NOMO-1 treated with DMSO at 0.1 percent for 48 hours (cell line): ENCODE data around the gene CCDC146.
"Not testable (repeated sequence)": the region's sequence is repeated elsewhere in the genome, so short reads cannot be mapped to it uniquely, and the experiment has no call there.

Experiments
- DNase-seq: peaks from one replicate; lab custom pipeline; 2025; ENCODE audit not compliant: unreplicated experiment; lab: John Stamatoyannopoulos, UW

The CCDC146 gene

DNA sequence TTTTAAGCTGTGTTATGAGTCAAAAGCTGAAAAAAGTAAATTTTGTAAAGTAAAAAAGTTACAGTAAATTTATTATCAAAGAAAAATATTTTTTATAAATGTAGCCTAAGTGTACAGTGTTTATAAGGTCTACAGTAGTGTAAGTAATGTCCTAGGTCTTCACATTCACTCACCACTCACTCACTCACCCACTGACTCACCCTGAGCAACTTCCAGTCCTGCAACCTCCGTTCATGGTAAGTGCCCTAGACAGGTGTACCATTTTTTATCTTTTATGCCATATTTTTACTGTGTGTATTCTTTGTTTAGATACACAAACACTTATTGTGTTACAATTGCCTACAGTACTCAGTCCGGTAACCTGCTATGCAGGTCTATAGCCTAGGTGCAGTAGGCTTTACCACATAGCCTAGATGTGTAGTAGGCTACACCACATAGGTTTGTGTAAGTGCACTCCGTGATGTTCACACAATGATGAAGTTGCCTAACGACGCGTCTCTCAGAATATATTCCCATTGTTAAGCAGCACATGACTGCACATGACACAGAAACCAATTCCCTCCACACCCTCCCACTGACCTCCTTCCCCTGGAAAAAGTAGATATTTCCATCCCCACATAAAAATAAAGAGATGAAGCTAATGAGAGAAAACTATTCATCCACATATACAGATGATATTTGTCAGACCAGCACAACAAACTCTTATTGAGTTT, 122.0 kb downstream of the CCDC146 start:
- DNase-seq = no peak

DNA sequence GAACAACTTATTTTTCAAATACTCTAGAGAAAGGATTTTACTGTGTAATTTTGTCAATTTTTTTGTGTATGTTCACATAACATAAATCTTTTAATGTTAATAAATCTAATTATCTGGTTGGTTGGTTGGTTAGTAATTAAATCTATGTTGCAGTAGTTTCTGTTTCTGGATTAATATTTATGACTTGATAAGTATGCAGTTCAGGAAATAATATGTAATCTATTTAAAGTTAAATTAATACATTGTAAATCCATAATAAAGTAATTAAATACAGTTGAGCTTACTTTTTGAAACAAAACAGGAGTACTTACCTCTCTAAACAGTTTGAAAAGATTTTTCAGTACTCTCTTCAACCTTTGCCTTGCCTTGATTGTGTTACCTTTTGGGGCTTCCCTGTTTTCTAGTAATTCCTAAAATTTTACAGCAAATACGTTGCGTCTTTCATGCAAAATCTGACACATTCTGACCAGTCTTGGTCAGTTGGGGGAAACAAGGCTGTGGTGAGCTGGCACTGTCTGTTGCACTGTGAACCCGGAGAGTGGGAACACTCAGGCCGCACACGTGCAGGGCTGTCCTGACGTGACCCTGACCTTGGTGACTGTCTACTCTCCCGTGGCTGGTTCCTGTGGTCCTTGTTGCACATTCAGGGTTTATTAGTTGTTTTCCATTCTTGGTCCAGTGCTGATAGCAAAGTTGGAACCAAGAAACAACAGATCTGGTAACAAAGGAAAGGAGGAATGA, 122.8 kb downstream of the CCDC146 start:
- DNase-seq = peak; percentile 37

DNA sequence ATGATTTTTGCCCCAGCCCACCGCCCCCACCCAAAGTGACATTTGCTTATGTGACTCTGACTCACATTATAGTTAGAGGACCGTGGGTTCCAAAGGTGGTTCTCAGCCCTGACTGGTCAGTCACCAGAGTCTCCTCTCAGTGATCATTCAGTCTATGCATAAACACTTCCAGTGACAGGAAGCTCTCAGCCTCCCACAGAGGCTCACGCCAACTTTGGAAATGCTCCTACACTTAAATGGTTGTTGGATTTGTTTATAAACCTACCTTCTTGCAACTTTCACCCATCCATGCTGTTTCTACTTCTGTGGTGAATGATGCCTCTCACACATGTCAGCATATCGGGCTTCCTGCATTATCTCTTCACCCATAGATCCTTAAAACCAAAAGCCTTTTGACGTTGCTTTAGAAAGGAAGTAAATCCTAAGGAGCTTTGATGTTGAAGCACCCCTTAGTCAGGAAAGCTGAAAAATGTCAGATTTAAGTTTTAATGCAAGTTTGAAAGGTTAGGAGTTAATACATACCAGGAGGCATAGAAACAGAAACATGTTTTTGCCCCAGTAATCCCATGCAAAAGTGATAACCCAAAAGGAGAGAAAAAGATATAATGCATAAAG, 123.7 kb downstream of the CCDC146 start:
- no peak for DNase-seq

GRCh38 chr7:77247206-77247850, 124.9 kb downstream of the CCDC146 start:
- peak; percentile 98 for DNase-seq

DNA sequence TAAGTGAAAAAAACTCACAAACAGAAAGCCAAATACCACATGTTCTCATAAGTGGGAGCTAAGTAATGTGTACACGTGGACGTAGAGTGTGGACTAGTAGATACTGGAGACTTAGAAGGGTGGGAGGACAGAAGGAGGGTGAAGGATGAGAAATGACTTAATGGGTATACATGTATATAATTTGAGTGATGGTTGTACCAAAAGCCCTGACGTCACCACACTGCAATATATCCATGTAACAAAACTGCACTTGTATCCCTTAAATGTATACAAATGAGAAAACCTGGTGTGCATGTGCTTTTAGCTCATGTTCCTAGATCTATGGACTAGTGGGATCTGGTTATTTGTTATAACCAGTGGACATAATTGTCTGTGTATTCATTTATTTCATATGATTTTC, 125.7 kb downstream of the CCDC146 start:
- DNase-seq = no peak

GRCh38 chr7:77252506-77252905, 130.1 kb downstream of the CCDC146 start:
- DNase-seq = peak; percentile 79

DNA sequence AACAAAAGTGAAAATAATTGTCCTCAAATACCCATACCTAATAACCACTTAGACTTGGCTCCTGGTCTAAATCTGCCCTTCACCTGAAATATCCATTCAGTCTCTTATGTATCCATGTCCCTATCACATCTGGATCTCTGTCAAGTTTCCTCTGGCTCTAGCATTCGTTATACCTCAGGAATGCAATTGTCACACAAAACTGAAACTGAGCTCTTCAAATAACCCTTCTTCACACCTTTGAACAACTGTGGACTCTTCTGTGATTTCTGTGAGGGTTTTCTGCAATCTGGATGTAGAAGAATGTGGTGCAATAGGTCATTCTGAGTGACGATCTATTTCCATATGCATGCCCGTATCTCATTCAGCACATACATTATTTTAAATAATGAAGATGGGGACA, 130.7 kb downstream of the CCDC146 start:
- DNase-seq = no peak

DNA sequence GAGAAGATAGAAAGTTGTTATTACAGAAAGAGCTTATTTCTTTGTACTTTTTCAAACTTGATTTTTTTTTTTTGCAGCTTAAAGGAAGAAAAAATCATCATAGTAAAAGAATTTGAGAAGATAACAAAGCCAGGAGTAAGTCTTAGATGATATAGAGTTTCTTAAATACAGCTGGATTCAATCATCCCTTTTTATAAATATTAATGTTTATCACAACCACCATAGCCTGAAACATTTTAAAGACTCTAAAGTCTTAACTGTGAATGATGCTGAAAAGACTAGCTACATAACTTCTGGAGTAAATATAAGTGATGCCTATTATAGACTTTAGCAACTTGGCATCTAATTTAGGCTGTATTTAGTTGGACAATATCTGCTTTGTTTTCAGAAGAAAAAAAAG, 132.0 kb downstream of the CCDC146 start:
- DNase-seq = no peak

DNA sequence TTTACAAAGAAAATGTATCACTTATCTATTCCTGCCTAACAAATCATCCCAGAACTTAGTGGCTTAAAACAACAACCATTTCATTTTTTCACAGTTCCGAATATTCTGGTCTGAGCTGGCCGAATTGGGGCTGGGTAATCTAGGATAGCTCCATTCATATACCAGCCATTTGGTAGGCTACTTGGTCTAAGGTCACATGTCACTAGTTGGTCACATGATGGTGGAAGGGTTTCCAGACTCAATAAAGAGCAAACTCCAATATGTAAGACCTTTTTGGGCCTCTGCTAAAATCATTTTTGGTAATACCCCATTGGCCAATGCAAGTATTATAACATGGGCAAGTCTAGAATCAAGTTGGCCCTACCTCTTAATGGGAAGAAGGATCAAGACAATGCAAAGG, 132.5 kb downstream of the CCDC146 start:
- no peak for DNase-seq

DNA sequence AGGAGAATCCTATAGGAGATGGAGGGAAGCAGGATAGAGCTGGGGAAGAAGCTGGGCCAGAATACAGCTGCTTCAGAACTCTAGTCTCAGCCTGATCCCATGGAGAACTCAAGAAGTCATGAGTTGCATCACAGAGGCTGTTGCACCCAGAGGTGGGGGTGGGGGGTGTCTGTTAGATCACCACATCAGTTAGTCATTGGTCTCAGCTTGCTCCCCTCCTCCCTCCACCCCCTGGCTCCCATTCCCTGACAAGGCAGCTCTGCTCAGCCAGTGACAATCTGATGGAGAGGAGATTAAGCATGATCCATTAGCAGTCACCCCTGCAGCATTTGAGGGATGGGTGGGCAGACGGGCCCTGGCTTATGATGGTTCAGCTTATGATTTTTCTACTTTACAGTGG, 135.6 kb downstream of the CCDC146 start:
- no peak for DNase-seq

DNA sequence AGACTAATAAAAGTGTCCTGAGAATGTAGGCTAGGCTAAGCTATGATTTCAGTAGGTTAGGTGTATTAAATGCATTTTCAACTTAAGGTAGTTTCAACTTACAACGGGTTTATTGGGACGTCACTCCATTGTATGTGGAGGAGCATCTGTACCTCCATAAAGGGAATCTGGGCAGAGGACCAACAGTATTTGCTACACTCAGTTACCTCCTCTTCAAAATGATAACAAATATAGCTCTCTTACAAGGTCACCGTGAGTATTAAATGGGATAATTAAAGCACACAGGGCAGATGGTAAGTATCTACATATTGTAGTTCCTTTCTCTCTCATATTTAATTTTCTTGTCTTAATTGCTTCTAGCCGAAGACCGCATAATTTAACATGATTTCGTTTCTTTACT, 136.2 kb downstream of the CCDC146 start:
- no peak for DNase-seq

DNA sequence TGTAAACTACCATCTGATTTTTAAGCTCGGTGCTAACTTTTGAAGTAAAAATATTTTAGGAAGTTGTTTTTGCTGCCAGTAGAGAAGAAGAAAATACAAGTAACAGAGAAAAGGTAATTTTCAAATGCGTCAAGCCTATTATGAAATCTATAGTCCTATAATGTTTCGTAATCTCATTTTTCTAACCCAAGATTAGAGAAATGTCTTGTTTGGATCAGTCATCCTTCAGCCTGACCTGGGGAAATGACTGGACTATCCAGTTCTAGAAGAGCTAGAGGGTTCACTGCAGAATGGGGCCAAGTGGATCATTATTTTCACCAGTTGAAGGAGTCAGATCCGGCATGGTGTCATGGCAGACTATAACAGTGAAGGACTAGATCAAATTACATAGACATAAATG, 139.9 kb downstream of the CCDC146 start:
- peak; percentile 81 for DNase-seq

DNA sequence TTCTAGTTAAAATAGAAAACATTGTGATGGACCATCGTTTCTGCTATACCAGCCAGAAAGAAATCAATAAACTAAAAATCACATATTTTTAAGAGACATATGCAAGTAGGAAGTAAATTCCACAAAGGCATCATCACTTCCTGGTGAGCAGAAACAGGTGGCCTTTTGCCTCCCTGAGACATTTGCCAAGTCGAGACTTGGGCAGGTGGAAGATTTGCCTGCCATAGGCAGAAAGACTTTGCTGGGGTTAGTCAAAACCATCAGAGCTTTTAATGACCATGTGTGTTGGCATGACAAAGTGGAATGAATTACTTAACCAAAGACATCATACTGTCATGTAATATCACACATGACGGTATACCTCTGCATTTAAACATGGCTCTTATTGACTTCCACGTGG, 143.3 kb downstream of the CCDC146 start:
- DNase-seq = no peak

- peak; percentile 56 for DNase-seq
Observed at GRCh38 chr7:77266291-77266794, 143.9 kb downstream of the CCDC146 start.

DNA sequence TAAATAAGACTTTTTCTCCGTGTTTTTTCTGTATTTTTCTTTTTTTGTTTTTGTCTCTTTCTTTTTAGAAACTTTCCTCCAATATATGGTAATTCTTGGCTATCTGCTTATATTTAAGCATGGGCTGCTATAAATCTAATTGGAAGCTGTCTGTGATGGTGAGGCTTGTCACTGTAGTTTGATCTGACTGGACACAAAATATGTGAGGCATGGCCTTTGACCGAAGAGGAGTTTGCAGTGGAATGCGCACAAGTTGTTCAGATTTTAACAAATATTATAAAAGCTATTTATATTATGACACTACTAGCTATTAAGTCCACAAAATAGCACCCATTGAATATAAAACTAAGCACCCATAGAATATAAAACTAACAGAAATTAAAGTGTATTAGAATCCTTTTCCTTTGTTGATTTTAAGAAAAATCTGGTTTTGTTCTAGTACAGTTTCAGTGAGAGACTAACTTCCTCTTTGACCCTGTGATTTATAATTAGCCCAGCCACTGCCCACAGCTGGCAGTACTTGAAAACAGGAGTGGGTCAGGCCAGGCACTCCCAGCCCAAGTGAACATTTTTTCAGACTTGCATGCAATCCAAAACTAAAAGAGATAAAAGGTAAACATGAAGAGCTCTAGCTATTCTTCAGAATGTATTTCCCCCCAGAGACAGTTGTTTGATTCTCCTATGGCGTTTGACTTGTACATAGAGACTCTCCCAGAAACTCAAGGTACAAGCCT, 147.1 kb downstream of the CCDC146 start:
- peak; percentile 98 for DNase-seq

- no peak for DNase-seq
Observed at GRCh38 chr7:77270094-77270480, 147.7 kb downstream of the CCDC146 start.

- no peak for DNase-seq
Observed at GRCh38 chr7:77271766-77272165, 149.4 kb downstream of the CCDC146 start.

DNA sequence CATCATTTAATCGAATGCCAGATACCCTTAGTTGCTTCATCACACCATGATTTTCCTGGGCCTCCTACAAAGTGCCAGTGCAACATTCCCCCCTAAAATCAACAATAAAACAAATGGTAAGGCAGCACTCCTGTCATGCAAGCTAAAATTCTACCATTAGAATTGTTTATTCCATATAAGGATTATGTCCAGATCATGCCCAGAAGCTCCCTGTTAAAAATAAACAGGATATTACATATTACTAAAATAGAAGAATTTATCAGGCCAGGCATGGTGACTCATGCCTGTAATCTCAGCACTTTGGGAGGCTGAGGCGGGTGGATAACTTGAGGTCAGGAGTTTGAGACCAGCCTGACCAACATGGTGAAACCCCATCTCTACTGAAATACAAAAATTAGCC, 153.2 kb downstream of the CCDC146 start:
- DNase-seq = not testable (repeated sequence)

- DNase-seq = peak; percentile 88
Observed at GRCh38 chr7:77276120-77276519, 153.7 kb downstream of the CCDC146 start.

GRCh38 chr7:77281780-77282478, 159.5 kb downstream of the CCDC146 start:
- DNase-seq = no peak
